ENCODE data around the gene ASXL2.
"Not testable (repeated sequence)": the region's sequence is repeated elsewhere in the genome, so short reads cannot be mapped to it uniquely, and the experiment has no call there.

Gene ASXL2

GRCh38 chr2:25725877-25726276 lies 152.4 kb downstream of the ASXL2 start:
- no peak for DNase-seq

DNA sequence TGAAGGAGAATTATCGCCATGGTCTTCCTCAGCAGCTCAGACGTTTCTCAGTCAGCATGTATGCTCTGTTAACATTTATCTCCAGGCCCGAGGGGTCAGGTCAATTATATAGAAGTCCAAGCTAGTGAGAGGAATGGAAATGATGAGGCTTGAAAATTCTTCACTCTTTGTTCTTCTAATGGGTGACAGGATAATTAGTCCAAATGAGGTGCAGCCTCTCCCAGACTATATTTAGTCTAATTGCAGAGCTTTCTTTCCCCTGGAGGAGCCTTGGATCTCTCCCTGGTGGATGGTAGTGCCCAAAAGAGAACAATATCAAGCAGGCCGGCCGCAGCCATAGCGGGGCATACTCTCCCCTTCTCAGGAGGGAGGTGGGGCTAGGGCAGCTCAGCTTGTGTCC lies 153.5 kb downstream of the ASXL2 start:
- no peak for DNase-seq

DNA sequence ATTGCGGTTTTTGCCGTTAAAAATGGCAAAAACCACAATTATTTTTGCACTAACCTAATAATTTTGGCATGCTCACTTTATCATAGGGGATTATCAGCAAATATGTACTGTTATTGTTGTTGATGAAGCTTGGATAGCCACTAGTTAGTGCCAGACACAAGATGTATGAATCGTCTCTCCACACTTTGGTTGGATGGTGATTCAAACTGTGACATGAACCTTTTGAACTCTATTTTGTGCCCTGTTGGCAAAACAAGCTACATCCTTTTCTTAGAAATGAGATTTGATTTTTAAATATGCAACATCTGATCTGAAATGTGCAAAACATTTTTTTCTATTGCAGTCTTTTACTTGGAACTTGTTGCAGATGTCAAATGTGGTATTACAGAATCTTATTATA lies 156.1 kb downstream of the ASXL2 start:
- DNase-seq, result no peak

DNA sequence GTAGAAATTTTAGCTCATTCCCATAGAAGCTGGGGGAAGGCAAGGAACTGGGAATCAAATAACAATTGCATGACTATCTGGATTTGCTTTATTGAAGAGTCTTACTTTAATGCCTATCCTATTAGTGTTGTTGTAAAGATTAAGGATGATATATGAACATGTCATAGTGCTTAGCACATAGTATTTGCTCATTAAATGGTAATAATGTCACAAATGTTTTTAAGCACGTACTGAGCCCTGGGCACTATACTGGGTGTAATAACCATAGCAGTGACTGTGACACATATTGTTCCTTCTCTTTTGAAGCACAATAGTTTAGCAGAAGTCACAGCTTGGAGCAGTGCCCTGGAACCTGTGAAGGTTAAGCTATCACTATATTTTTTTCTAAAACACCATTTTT lies 157.7 kb downstream of the ASXL2 start:
- DNase-seq, result no peak

GRCh38 chr2:25714740-25715139 lies 163.5 kb downstream of the ASXL2 start:
- DNase-seq, result no peak

- DNase-seq, result no peak
Observed at GRCh38 chr2:25712455-25712854, 165.8 kb downstream of the ASXL2 start.

DNA sequence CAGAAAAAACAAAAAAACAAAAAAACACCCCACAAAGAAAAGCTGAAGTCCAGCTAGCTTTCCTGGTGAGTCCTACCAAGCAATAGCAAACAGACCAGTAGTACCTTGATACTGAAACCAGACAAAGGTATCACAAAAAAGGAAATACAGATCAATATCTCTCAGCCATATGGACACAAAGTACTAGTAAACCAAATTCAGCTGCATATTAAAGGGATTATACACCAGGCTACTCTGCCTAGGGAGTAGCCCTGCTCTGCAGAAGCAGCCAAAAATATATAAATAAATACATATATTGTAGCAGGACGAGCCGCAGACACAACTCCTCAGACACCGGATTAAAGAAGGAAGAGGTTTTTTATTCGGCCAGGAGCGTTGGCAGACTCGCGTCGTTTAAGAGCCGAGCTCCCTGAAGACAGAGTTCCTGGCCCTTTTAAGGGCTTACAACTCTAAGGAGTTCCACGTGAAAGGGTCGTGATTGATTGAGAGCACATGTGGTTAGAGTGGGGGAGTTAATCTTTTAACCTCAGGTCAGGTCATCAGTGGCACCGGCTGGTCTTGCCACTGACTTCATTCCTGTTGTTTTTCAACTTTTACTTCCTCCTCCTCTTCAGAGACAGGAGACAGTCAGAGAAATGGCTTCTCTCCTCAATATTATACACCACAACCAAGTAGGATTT lies 166.5 kb downstream of the ASXL2 start:
- DNase-seq, result no peak

DNA sequence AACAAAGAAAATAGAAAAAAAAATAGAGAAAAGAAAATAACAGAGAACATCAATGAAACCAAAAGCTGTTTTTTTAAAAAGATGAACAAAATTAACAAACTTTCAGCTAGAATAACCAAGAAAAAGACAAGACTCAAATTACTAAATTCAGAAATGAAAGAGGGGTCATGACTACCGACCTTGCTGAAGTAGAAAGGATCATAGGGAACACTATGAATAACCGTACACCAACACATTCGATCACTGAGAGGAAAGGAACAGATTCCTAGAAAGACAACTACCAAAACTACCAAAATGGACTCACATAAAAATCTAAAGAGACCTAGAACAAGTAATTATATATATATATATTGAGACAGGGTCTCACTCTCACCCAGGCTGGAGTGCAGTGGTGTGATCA lies 167.5 kb downstream of the ASXL2 start:
- no peak for DNase-seq

DNA sequence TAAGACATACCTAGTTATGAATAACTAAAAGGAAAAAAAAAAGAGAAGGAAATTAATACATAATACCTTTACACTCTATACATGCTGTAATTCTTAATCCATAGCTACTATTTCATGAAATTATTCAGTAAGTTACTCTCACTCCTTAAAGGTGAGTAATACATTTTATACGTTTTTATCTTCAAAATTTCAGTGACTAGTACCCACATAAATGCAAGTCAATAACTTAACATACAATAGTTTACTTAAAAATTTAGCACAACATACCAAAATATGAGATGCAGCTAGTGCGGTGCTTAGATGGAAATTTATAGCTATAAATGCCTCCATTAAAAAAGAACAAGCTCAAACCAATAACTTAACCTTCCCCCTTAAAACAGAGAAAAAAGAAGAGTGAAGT lies 168.9 kb downstream of the ASXL2 start:
- DNase-seq, result no peak

DNA sequence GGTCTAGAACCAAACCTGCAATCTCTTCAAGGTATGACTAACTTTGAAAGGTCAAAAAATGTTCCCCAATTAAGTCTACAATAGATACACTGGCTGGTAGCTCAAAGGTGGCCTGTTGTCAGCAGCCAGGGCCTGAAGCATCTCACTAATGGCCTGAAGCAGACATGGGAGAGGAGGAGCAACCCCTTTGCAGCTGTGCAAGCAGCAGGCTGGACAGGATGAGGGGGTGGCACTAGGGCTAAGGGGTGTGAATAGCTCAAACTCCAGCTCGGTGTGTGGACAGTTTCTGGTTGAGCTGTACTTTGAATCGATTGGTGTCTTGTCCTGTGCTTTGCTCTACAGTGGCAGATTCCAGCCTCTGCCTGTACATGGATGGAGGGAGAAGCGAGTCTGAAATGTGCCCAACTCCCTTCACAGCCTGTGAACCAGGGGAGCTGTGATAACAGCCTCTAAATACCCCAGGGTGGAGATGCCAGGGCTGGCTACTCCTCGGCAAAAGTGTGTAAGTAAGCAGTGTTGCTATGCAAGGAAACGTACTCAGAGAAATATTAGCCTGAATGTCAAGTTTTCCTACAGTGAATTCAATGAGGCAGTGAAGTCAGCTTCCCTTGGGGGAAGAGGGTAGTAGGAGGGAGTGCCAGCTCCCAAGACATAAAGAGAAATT lies 170.2 kb downstream of the ASXL2 start:
- no peak for DNase-seq

DNA sequence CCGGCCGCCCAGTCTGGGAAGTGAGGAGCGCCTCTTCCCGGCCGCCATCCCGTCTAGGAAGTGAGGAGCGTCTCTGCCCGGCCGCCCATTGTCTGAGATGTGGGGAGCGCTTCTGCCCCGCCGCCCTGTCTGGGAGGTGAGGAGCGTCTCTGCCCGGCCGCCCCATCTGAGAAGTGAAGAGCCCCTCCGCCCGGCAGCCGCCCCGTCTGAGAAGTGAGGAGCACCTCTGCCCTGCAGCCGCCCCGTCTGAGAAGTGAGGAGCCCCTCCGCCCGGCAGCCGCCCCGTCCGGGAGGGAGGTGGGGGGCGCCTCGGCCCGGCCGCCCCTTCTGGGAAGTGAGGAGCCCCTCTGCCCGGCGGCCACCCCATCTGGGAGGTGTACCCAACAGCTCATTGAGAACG lies 172.7 kb downstream of the ASXL2 start:
- not testable (repeated sequence) for DNase-seq

GRCh38 chr2:25701801-25702200 lies 176.5 kb downstream of the ASXL2 start:
- no peak for DNase-seq

GRCh38 chr2:25700221-25700660 lies 178.0 kb downstream of the ASXL2 start:
- DNase-seq, result peak; percentile 47

DNA sequence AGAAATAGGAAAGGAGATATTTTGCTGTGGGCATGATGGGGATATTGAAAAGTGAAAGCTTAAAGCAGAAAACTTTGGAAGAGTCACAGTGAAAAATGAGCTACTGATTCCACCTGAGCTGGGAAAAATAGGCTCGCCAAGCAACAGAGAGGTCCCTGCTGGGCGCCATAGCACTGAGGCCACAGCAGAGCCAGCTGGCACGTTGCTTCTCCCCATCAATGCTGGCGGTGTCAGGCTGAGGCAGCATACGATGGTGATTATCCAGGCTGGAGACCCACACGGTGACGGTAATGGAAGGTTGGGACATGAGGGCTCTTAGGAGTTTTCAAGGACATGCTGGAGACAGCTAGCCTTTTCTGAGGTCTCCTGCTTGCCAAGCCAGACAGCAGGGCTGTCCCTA lies 179.1 kb downstream of the ASXL2 start:
- no peak for DNase-seq

- no peak for DNase-seq
Observed at GRCh38 chr2:25698752-25699151, 179.5 kb downstream of the ASXL2 start.

- no peak for DNase-seq
Observed at GRCh38 chr2:25697559-25698341, 180.5 kb downstream of the ASXL2 start.

GRCh38 chr2:25692737-25693445 lies 185.4 kb downstream of the ASXL2 start:
- DNase-seq, result no peak

DNA sequence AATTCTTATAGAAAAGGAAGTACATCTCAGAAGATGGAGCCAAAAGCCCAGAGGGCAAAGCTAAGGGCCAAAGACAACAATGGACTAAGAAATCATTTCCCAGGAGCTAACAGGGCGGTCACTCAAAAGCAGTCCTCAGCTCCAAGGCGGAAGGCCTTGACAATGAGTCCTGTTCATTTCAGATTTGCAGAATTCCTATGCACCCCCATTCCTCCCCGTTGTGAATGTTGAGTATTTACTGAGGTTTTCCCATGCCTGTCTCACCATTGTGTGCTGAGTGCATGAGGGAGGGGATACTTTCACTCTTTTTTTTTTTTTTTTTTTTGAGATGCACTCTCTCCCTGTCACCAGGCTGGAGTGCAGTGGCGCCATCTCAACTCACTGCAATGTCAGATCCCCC lies 186.1 kb downstream of the ASXL2 start:
- DNase-seq, result no peak

DNA sequence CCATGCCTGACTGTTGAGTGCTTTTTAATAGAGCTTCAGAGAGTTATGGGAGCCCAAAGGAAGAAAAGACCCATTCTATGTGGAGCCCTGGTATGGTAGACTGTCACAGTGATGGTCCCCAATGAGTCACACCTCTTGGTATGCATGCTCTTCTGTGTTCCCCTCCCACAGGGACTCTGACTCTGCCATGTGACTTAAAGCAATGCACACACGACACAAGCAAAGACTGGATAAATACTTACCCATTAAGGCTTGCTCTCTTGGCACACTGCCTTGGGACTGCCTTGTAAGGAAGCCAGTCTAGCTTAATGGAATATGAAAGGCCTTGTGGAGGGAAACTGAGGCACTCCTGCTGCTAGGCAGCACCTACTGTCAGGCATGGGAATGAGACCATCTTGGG lies 188.2 kb downstream of the ASXL2 start:
- peak; percentile 72 for DNase-seq

DNA sequence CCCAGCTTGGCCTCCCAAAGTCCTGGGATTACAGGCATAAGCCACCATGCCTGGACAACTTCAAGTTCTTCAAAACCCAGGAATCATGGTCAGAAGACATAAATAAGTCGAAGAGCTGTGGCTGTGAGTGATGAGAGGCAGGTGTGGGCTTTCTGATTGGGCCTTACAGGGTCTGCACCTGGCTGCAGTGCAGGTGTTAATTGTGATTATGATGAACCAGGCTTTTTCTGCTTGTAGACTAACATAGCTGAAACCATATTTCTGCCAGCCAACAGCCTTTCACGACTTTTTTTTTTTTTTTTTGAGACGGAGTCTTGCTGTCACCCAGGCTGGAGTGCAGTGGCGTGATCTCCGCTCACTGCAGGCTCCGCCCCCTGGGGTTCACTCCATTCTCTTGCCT lies 190.1 kb downstream of the ASXL2 start:
- DNase-seq, result no peak

DNA sequence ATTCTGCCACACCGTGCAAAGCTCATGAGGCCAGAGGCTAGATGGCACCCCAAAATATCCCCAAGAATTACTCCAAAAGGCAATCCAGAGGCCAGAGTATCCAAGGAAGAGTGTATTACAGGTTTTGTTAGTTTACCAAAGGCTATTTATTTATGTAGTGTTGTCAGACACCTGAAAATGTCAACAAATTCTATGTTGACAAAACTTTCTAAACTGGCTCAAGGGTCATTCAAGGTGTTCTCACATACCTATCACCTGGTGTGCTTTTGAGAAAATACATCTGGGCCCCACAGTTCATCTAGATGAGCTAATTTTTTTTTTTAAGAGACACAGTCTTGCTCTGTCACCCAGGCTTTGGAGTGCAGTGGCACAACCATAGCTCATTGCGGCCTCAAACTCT lies 192.5 kb downstream of the ASXL2 start:
- no peak for DNase-seq

DNA sequence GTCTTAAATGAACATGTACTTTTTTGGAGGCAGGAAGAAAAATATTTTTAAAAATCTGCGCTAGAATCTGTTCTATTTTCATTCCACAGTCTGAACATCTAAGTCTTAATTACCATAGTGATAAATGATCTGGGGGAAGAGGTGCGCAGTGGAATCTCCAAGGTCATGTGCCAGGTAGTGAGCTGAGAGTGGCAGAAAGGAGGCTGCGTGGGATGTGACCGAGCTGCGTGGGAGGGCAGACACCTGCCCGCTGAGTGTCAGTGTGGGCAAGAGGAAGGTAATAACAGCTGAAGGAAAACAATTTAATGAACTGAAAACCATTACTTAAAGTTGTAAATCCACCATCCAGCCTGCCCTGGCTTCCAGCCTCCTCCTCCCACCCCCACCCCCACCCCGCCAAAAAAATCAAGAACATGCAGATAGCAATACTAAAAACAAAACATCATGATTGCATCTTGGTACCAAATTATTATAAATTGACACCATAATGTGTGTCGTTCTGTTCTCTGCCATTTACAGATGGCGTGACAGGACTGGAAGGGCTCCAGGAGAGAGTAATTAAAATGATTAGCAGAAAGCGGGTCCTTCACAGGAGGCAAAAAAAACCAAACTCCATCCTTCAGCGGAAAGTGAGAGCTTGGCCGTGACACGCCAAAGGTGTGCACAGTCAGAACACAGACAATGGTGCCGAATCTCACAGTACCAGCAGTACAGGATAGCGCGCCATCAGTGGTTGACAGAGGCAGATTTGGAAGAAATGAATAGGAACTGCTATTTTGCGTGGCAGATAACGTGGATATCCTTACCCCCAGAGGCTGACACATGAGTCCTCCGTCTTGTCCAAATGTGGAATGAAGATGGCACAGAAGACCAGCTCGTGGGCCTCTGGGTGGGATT lies 193.5 kb downstream of the ASXL2 start:
- no peak for DNase-seq
